ENCODE measurements around the gene CDC5L.

GRCh38 chr6:44404715-44405099 lies 17.2 kb downstream of the CDC5L start:
- no peak for TF ChIP-seq YY1 (IDR thresholded peaks at IDR 0.05; ENCODE audit: insufficient read depth, insufficient read length)
- TF ChIP-seq ZNF274 (IDR thresholded peaks at IDR 0.05; ENCODE audit: low read depth, low read length) = no peak
- no peak for TF ChIP-seq SUZ12 (IDR thresholded peaks at IDR 0.05; ENCODE audit: extremely low read depth, insufficient read depth, insufficient read length)
